H7 (cell line): ENCODE data around the gene FGF22. TPM values are rescaled to one million over a fixed set of nuclear protein-coding genes. Genes with fewer than 3 reads are reported as not detected.
"Not testable (repeated sequence)": the region's sequence is repeated elsewhere in the genome, so short reads cannot be mapped to it uniquely, and the experiment has no call there.

ENCODE experiments used
- DNase-seq: peaks from one replicate; pipeline ENCODE4 v3.0.0; 2012
- H3K27me3 ChIP-seq: 2 replicates; pipeline ENCODE4 v1.6.0; 2011; ENCODE audit warnings: mild to moderate bottlenecking, low read length; ENCODE audit not compliant: control insufficient read depth, insufficient read depth
- H3K36me3 ChIP-seq: replicated peaks from 2 replicates; pipeline ENCODE4 v1.5.1; 2011; ENCODE audit warnings: low read length; ENCODE audit not compliant: control insufficient read depth, insufficient read depth
- H3K4me3 ChIP-seq: 2 replicates; pipeline ENCODE4 v1.5.1; 2011; ENCODE audit warnings: low read depth, mild to moderate bottlenecking, control low read depth, low read length, moderate library complexity; ENCODE audit not compliant: insufficient read depth
- total RNA-seq: library from RNA; depleted of rRNA; stranded (reverse); fragments of >200 nt; shearing (Covaris generic); gene quantifications from 2 replicates; pipeline ENCODE4 v1.2.3, GENCODE V29; 2014

Gene FGF22
- total RNA-seq, 1 experiment from 2014 or later = not detected

GRCh38 chr19:602391-603301 lies 37.0 kb upstream of the FGF22 start:
- H3K36me3 ChIP-seq = no peaks in the 10 kb centered on the region
- no peak overlapping the region for H3K4me3 ChIP-seq
- H3K27me3 ChIP-seq = no peaks in the 10 kb centered on the region
- no peak for DNase-seq

- not testable (repeated sequence) for H3K27me3 ChIP-seq
Measured at GRCh38 chr19:603302-603639, 36.4 kb upstream of the FGF22 start.

GRCh38 chr19:603779-604178 lies 35.9 kb upstream of the FGF22 start:
- not testable (repeated sequence) for H3K36me3 ChIP-seq, DNase-seq, H3K27me3 ChIP-seq, H3K4me3 ChIP-seq

More at GRCh38 chr19:603302-603639, 36.4 kb upstream of the FGF22 start:
- not testable (repeated sequence) for H3K36me3 ChIP-seq, DNase-seq, H3K4me3 ChIP-seq

- Histone ChIP-seq H3K36me3 (no peaks in the 10 kb centered on the region), H3K4me3 (no peak overlapping the region), H3K27me3 (no peaks in the 10 kb centered on the region)
- no peak for DNase-seq
Measured at GRCh38 chr19:604355-604754, 35.3 kb upstream of the FGF22 start.

GRCh38 chr19:605061-605971 lies 34.4 kb upstream of the FGF22 start:
- not testable (repeated sequence) for DNase-seq, H3K4me3 ChIP-seq, H3K36me3 ChIP-seq, H3K27me3 ChIP-seq

GRCh38 chr19:607301-608154 lies 32.2 kb upstream of the FGF22 start:
- Histone ChIP-seq H3K4me3 (no peak overlapping the region), H3K27me3 (no peaks in the 10 kb centered on the region), H3K36me3 (no peaks in the 10 kb centered on the region; the same call in 1 of the 2 replicates)
- DNase-seq = no peak

GRCh38 chr19:608155-609003 lies 31.3 kb upstream of the FGF22 start:
- no peak for DNase-seq
- H3K4me3 ChIP-seq = no peak overlapping the region
- no peaks in the 10 kb centered on the region for H3K27me3 ChIP-seq
- no peaks in the 10 kb centered on the region; the same call in 1 of the 2 replicates for H3K36me3 ChIP-seq

- no peaks in the 10 kb centered on the region; the same call in 1 of the 2 replicates for H3K36me3 ChIP-seq
- DNase-seq = no peak
- H3K4me3 ChIP-seq = no peak overlapping the region
- H3K27me3 ChIP-seq = no peaks in the 10 kb centered on the region
Measured at GRCh38 chr19:609004-609346, 30.7 kb upstream of the FGF22 start.

GRCh38 chr19:610071-610800 lies 29.4 kb upstream of the FGF22 start:
- Histone ChIP-seq H3K36me3 (peaks cover 1% of the 10 kb centered on the region; the same call in 1 of the 2 replicates), H3K27me3 (no peaks in the 10 kb centered on the region), H3K4me3 (no peak overlapping the region)
- DNase-seq = no peak

GRCh38 chr19:610801-611480 lies 28.7 kb upstream of the FGF22 start:
- H3K4me3 ChIP-seq = no peak overlapping the region
- no peak for DNase-seq
- H3K27me3 ChIP-seq = no peaks in the 10 kb centered on the region
- H3K36me3 ChIP-seq = peaks cover 1% of the 10 kb centered on the region; the same call in 1 of the 2 replicates

GRCh38 chr19:611481-611868 lies 28.2 kb upstream of the FGF22 start:
- Histone ChIP-seq H3K27me3 (no peaks in the 10 kb centered on the region), H3K36me3 (peaks cover 1% of the 10 kb centered on the region; the same call in 1 of the 2 replicates), H3K4me3 (no peak overlapping the region)
- DNase-seq = no peak

GRCh38 chr19:612941-613340 lies 26.7 kb upstream of the FGF22 start:
- DNase-seq = no peak
- Histone ChIP-seq H3K27me3 (no peaks in the 10 kb centered on the region), H3K36me3 (peaks cover 1% of the 10 kb centered on the region; the same call in 1 of the 2 replicates), H3K4me3 (no peak overlapping the region)
